BJ (cell line): Measurements from ENCODE around the gene SNX15. TPM values are rescaled to one million over a fixed set of nuclear protein-coding genes. Genes with fewer than 3 reads are reported as not detected.
A peak's percentile ranks its signal among the peaks of the same experiment; 100 is the strongest.

Experiments used
- CTCF ChIA-PET: fragments of 350-600 bp; formaldehyde crosslinking; extraction: SDS; loops from one replicate; lab custom pipeline; 2021; ENCODE audit warnings: antibody characterized with exemption, inconsistent platforms; lab: Yijun Ruan, JAX
- POLR2A ChIA-PET: fragments of 300-600 bp; sonication (Branson Sonifier 250); formaldehyde crosslinking; extraction: SDS; loops from one replicate; lab custom pipeline; 2021; ENCODE audit warnings: antibody characterized with exemption; lab: Charles Lee
- DNase-seq: peaks from one replicate; pipeline ENCODE4 v3.0.0-alpha.2; 2011; ENCODE audit warnings: low read depth
- H3K27me3 ChIP-seq: 2 replicates; pipeline ENCODE4 v1.6.0; 2011; ENCODE audit warnings: low read length; ENCODE audit not compliant: control insufficient read depth, insufficient read depth
- H3K36me3 ChIP-seq: 2 replicates; pipeline ENCODE4 v1.5.1; 2011; ENCODE audit warnings: low read length; ENCODE audit not compliant: control insufficient read depth, insufficient read depth
- H3K4me3 ChIP-seq: 2 replicates; pipeline ENCODE4 v1.5.1; 2011; ENCODE audit warnings: low read depth, mild to moderate bottlenecking, control low read depth, low read length
- polyA plus RNA-seq: library from polyadenylated mRNA; depleted of rRNA; stranded (reverse); fragments of >200 nt; gene quantifications from 2 replicates; pipeline ENCODE4 v1.2.3, GENCODE V29; 2011
- TF ChIP-seq, protein P1 (sequence below): IDR thresholded peaks from 2 replicates; pipeline ENCODE4 v1.5.1; 2011; ENCODE audit warnings: low read depth, mild to moderate bottlenecking, control low read depth, inconsistent platforms, low read length, moderate library complexity; ENCODE audit not compliant: insufficient read depth

Gene SNX15
- polyA plus RNA-seq, 1 experiment: 15.3 TPM

DNA sequence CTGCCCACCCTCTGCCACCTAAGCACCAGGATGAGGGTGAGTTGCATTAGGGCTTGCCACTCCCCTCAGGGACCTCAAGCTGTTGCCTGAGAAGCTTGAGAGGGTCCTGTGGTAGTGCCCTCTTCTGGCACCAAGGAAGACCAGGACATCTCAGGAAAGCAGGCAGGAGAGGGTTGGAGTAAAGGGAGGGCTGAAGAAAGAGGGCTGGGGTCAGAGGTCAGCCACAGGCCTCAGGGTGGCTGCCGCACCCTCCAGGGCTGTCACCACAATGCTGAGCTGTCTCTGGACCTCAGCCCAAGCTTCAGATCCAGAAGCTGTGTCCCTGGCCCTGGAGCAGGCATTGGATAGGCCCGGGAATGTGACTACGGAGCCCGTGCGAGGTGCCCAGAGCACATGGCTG, 17.8 kb downstream of the SNX15 start:
- no peaks in the 10 kb centered on the region for H3K27me3 ChIP-seq
- TF ChIP-seq, protein P1, sequence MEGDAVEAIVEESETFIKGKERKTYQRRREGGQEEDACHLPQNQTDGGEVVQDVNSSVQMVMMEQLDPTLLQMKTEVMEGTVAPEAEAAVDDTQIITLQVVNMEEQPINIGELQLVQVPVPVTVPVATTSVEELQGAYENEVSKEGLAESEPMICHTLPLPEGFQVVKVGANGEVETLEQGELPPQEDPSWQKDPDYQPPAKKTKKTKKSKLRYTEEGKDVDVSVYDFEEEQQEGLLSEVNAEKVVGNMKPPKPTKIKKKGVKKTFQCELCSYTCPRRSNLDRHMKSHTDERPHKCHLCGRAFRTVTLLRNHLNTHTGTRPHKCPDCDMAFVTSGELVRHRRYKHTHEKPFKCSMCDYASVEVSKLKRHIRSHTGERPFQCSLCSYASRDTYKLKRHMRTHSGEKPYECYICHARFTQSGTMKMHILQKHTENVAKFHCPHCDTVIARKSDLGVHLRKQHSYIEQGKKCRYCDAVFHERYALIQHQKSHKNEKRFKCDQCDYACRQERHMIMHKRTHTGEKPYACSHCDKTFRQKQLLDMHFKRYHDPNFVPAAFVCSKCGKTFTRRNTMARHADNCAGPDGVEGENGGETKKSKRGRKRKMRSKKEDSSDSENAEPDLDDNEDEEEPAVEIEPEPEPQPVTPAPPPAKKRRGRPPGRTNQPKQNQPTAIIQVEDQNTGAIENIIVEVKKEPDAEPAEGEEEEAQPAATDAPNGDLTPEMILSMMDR: no peak
- CTCF ChIA-PET: interaction anchor here (0.9 kb wide), 1 partner anchor 31 kb away, joined by 3 read pairs; no protein-coding TSS in a partner anchor
- H3K4me3 ChIP-seq: no peak overlapping the region
- POLR2A ChIA-PET: no interaction called here
- H3K36me3 ChIP-seq: peaks cover 7% of the 10 kb centered on the region
- no peak for DNase-seq

DNA sequence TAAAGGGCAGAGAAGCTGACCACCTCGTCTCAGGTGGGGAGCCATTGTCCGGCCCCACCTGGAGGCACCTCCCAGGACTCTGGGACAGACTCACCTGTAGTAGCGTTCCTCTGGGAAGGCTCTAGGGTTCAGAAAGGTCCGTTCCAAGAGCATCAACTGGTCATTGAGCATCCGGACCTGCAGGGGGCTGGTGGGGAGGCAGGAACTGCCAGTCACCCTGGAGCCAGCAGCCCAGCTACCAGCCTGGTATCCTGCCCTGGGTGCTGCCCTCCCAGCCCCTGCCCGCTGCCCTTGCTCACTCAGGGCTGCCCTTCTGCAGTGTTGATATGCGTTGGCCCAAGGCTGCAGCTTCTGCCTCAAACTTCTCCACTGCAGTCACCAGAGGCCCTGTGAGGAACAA, 18.5 kb downstream of the SNX15 start:
- ChIA-PET CTCF (interaction anchor here (1.2 kb wide), 1 partner anchor 32 kb away, joined by 3 read pairs; the partner anchor contains the start of gene ARL2), POLR2A (no interaction called here)
- Histone ChIP-seq H3K4me3 (no peak overlapping the region), H3K27me3 (no peaks in the 10 kb centered on the region), H3K36me3 (peaks cover 7% of the 10 kb centered on the region)
- TF ChIP-seq, protein P1: no peak
- DNase-seq: no peak

DNA sequence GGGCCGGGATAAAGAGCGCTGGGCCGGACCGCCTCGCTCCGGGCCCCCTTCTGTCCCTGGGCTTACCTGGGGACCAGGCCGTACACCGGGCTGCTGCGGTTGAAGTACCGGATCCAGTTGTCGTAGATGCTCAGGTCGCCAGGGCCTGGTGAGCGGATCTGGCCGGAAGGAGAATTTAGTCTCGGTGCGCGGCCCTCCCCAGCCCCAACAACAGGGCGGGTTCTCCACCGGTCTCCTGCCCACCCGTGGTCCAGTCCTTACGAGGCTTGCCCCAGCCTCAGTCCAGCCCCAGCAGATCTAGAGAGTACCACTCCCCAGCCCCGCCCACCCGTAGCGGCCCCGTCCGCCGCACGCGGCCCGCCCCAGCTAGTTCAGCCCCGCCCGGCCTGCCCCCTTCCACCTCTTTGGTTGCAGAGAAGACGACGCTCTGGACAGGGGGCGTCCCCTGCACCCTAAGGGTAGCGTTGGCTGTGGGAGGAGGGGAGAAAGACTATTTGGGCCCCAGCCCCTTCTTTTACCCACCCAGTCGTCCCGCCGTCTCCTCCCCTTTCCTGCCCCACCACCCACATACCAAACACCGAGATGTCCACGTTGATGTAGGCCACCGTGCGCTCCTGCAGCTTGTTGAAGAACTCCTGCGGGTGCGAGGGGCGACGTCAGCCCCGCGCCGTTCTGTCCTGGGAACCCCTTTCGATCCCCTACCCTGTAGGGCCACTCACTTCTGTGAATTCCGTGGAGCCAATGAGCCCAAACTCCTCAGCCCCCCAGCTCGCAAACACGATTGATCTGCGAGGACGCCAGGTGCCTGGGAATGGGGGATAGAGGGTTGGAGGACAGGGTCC, 20.6 kb downstream of the SNX15 start:
- DNase-seq: no peak
- CTCF ChIA-PET: interaction anchor here (1.1 to 1.2 kb wide), 4 partner anchors 12 to 64 kb away, joined by 3 read pairs; partner anchors contain the start of genes ARL2 and SNX15
- TF ChIP-seq, protein P1: no peak
- Histone ChIP-seq H3K4me3 (peak overlapping the region; percentile 41), H3K27me3 (no peaks in the 10 kb centered on the region), H3K36me3 (peaks cover 7% of the 10 kb centered on the region)
- POLR2A ChIA-PET: no interaction called here

DNA sequence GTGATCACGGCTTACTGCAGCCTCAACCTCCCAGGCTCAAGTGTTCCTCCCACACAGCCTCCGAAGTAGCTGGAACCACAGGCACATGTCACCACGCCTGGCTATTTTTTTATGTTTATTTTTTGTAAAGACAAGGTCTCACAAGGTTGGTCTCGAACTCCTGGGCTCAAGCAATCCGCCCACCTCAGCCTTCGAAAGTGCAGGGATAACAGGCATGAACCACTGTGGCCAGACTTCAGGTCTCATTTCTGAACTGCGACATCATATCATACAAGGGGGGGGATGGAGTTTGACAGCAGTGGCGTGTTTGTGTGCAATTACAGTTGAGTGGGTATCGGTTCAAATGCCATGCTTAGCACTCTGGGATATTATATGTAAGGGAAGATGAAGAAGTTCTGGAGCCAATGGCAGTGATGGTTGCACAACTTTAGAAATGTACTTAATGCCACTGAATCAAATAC, 24.2 kb downstream of the SNX15 start:
- H3K4me3 ChIP-seq: no peak overlapping the region
- CTCF ChIA-PET: no interaction called here
- H3K27me3 ChIP-seq: peaks cover 3% of the 10 kb centered on the region; the same call in 1 of the 2 replicates
- TF ChIP-seq, protein P1: no peak
- POLR2A ChIA-PET: no interaction called here
- no peaks in the 10 kb centered on the region for H3K36me3 ChIP-seq
- DNase-seq: no peak

DNA sequence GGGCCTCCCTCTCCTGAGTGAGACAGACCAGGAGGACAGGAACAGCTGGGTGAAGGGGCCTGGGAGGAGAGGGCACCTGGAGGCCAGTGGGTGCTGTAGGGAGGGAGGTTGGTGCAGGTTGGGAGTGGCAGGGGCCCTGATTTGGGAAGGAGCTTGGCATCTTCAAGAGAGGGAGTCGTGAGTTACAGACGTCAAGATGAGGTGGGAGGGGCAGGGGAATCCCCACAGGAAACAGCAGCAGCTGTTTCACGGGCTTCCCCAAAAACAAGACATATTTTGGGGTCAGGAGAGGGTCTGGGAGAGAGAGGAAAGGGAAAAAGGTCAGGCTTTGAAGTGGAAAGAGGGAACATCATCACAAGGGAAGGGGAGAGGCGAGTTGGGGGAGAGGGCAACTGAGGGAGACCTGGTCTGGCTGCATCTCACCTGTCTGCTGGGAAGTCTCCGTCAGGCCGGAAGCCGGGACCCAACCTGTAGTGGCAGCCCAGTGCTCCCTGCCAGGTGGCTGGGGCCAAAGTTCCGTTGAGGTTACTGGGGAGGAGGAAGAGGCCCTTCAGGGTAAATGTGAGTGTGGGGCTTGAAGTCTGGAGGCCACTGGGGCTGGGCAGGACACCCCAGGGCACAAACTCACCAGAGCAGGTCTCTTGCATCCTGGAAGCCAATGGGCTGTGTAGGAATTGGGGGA, 26.7 kb downstream of the SNX15 start:
- DNase-seq: no peak
- TF ChIP-seq, protein P1: no peak

More for the DNA sequence above, 26.7 kb downstream of the SNX15 start:
- H3K36me3 ChIP-seq: no peaks in the 10 kb centered on the region
- POLR2A ChIA-PET: no interaction called here
- CTCF ChIA-PET: no interaction called here
- H3K27me3 ChIP-seq: peaks cover 3% of the 10 kb centered on the region; the same call in 1 of the 2 replicates
- no peak overlapping the region for H3K4me3 ChIP-seq
